IMR-90 (cell line): ENCODE results near the gene OSTC. TPM values are rescaled to one million over a fixed set of nuclear protein-coding genes. Genes with fewer than 3 reads are reported as not detected.
A peak's percentile ranks its signal among the peaks of the same experiment; 100 is the strongest.

Experiments
- ATAC-seq: fragments of 200-7000 bp; cut with Tn5 transposase; 2 replicates; pipeline ENCODE4 v1.9.1; 2020; ENCODE audit warnings: low read depth, mild to moderate bottlenecking, moderate library complexity
- BruUV-seq: library from RNA; stranded (reverse); fragments of 400-500 nt; replicated peaks from 2 replicates; lab custom pipeline; 2021; lab: Mats Ljungman, UMichigan
- CTCF ChIA-PET: fragments of 300-600 bp; formaldehyde crosslinking; extraction: SDS; loops from one replicate; lab custom pipeline; 2021; ENCODE audit warnings: antibody characterized with exemption; lab: Yijun Ruan, JAX
- POLR2A ChIA-PET: fragments of 300-600 bp; sonication (Branson Sonifier 250); formaldehyde crosslinking; loops from one replicate; lab custom pipeline; 2022; ENCODE audit warnings: antibody characterized with exemption; ENCODE audit not compliant: unreplicated experiment; lab: Charles Lee
- DNase-seq: peaks from one replicate; pipeline ENCODE4 v3.0.0; 2013
- H2AFZ ChIP-seq: replicated peaks from 2 replicates; pipeline ENCODE3; 2013; ENCODE audit warnings: low read length, mild to moderate bottlenecking; ENCODE audit not compliant: poor library complexity
- H2AK5ac ChIP-seq: 2 replicates; pipeline ENCODE4 v1.6.1; 2013; ENCODE audit warnings: low read depth, low read length, inconsistent platforms
- H2AK9ac ChIP-seq: replicated peaks from 2 replicates; pipeline ENCODE3; 2013; ENCODE audit warnings: mild to moderate bottlenecking, low read depth, low read length, moderate library complexity; ENCODE audit not compliant: poor library complexity
- H2BK120ac ChIP-seq: 2 replicates; pipeline ENCODE4 v1.6.1; 2013; ENCODE audit warnings: low read depth, low read length, inconsistent platforms
- H2BK15ac ChIP-seq: 3 replicates; pipeline ENCODE4 v1.6.1; 2013; ENCODE audit warnings: low read depth, low read length, inconsistent platforms
- H2BK20ac ChIP-seq: 2 replicates; pipeline ENCODE4 v1.6.1; 2013; ENCODE audit warnings: low read depth, mild to moderate bottlenecking, inconsistent platforms, low read length, moderate library complexity
- H2BK5ac ChIP-seq: 2 replicates; pipeline ENCODE4 v1.6.1; 2013; ENCODE audit warnings: mild to moderate bottlenecking, low read depth, low read length, inconsistent platforms; ENCODE audit not compliant: poor library complexity, severe bottlenecking
- H3K14ac ChIP-seq: replicated peaks from 2 replicates; pipeline ENCODE4 v1.6.1; 2013; ENCODE audit warnings: low read depth, low read length, inconsistent platforms
- H3K18ac ChIP-seq: 2 replicates; pipeline ENCODE4 v1.6.1; 2013; ENCODE audit warnings: low read depth, low read length, control low read depth
- H3K23ac ChIP-seq: 2 replicates; pipeline ENCODE4 v1.6.1; 2013; ENCODE audit warnings: low read depth, low read length, inconsistent platforms
- H3K27ac ChIP-seq: 2 replicates; pipeline ENCODE4 v1.5.1; 2013; ENCODE audit warnings: mild to moderate bottlenecking, control low read depth, low read length; ENCODE audit not compliant: insufficient read depth
- H3K27me3 ChIP-seq: 2 replicates; pipeline ENCODE4 v1.6.1; 2013; ENCODE audit warnings: low read length; ENCODE audit not compliant: control insufficient read depth, insufficient read depth
- H3K36me3 ChIP-seq: 2 replicates; pipeline ENCODE4 v1.6.1; 2013; ENCODE audit warnings: low read length, mixed read lengths; ENCODE audit not compliant: control insufficient read depth, insufficient read depth
- H3K4ac ChIP-seq: 2 replicates; pipeline ENCODE4 v1.6.1; 2013; ENCODE audit warnings: low read depth, low read length, inconsistent platforms
- H3K4me1 ChIP-seq: 2 replicates; pipeline ENCODE4 v1.6.1; 2013; ENCODE audit warnings: low read length, mixed read lengths; ENCODE audit not compliant: control insufficient read depth, insufficient read depth
- H3K4me2 ChIP-seq: 2 replicates; pipeline ENCODE4 v1.6.1; 2013; ENCODE audit warnings: low read depth, mild to moderate bottlenecking, control low read depth, low read length, moderate library complexity
- H3K4me3 ChIP-seq: 2 replicates; pipeline ENCODE4 v1.5.1; 2013; ENCODE audit warnings: low read depth, mild to moderate bottlenecking, control low read depth, low read length, moderate library complexity; ENCODE audit not compliant: insufficient read depth
- H3K56ac ChIP-seq: 2 replicates; pipeline ENCODE4 v1.6.1; 2013; ENCODE audit warnings: low read length, inconsistent platforms; ENCODE audit not compliant: insufficient read depth; ENCODE audit errors: extremely low read depth
- H3K79me1 ChIP-seq, 2 experiments: 2 replicates each; pipeline ENCODE4 v1.6.1; 2013; ENCODE audit warnings: low read length in 2 of 2, inconsistent platforms in 1 of 2, low read depth in 1 of 2
- H3K9ac ChIP-seq: 2 replicates; pipeline ENCODE4 v1.6.1; 2013; ENCODE audit warnings: low read depth, low read length, control low read depth
- H3K9me1 ChIP-seq: 2 replicates; pipeline ENCODE4 v1.6.1; 2013; ENCODE audit warnings: low read length, inconsistent platforms; ENCODE audit not compliant: insufficient read depth
- H3K9me3 ChIP-seq: 2 replicates; pipeline ENCODE4 v1.6.1; 2013; ENCODE audit warnings: low read length; ENCODE audit not compliant: control insufficient read depth, insufficient read depth
- H4K20me1 ChIP-seq: 2 replicates; pipeline ENCODE4 v1.6.1; 2013; ENCODE audit warnings: low read length, inconsistent platforms; ENCODE audit not compliant: insufficient read depth
- H4K5ac ChIP-seq: 2 replicates; pipeline ENCODE4 v1.6.1; 2013; ENCODE audit warnings: mild to moderate bottlenecking, low read depth, low read length, control low read depth
- H4K8ac ChIP-seq, 2 experiments: 2 replicates each; pipeline ENCODE4 v1.6.1; 2013; ENCODE audit warnings: low read depth in 2 of 2, low read length in 2 of 2, control low read depth in 1 of 2, inconsistent platforms in 1 of 2
- H4K91ac ChIP-seq: 2 replicates; pipeline ENCODE4 v1.6.1; 2013; ENCODE audit warnings: low read depth, low read length, inconsistent platforms; ENCODE audit not compliant: insufficient read depth
- BHLHE40 ChIP-seq: fragments of 150-350 bp; IDR thresholded peaks from 2 replicates; pipeline ENCODE4 v1.6.1; 2016; ENCODE audit warnings: mild to moderate bottlenecking, low read depth, low read length
- CEBPB ChIP-seq: IDR thresholded peaks from 2 replicates; pipeline ENCODE4 v1.6.1; 2012; ENCODE audit warnings: low read depth, low read length, improper control_type of control experiment
- CHD1 ChIP-seq: IDR thresholded peaks from 2 replicates; pipeline ENCODE4 v1.6.1; 2012; ENCODE audit warnings: low read depth, low read length, improper control_type of control experiment
- CTCF ChIP-seq: conservative IDR thresholded peaks from 2 replicates; pipeline ENCODE4 v1.5.1; 2012; ENCODE audit warnings: mild to moderate bottlenecking, low read depth, low read length, improper control_type of control experiment
- ELK1 ChIP-seq: fragments of 150-350 bp; IDR thresholded peaks from 2 replicates; pipeline ENCODE4 v1.6.1; 2016; ENCODE audit warnings: low read depth, mild to moderate bottlenecking, low read length, moderate library complexity, borderline replicate concordance
- MAZ ChIP-seq: IDR thresholded peaks from 2 replicates; pipeline ENCODE4 v1.6.1; 2012; ENCODE audit warnings: low read depth, mild to moderate bottlenecking, low read length, improper control_type of control experiment, moderate library complexity, borderline replicate concordance
- MXI1 ChIP-seq: IDR thresholded peaks from 2 replicates; pipeline ENCODE4 v1.6.1; 2012; ENCODE audit warnings: low read depth, mild to moderate bottlenecking, low read length, moderate library complexity, borderline replicate concordance
- NFE2L2 ChIP-seq: fragments of 150-350 bp; IDR thresholded peaks from 2 replicates; pipeline ENCODE4 v1.6.1; 2016; ENCODE audit warnings: low read depth, mild to moderate bottlenecking, low read length
- POLR2A ChIP-seq: IDR thresholded peaks from 2 replicates; pipeline ENCODE4 v1.6.1; 2012; ENCODE audit warnings: mild to moderate bottlenecking, low read depth, low read length
- RAD21 ChIP-seq: IDR thresholded peaks from 2 replicates; pipeline ENCODE4 v1.6.1; 2012; ENCODE audit warnings: low read length, improper control_type of control experiment
- RFX5 ChIP-seq: IDR thresholded peaks from 2 replicates; pipeline ENCODE4 v1.8.0; 2012; ENCODE audit warnings: low read depth, mild to moderate bottlenecking, low read length, moderate library complexity
- USF2 ChIP-seq: fragments of 150-350 bp; IDR thresholded peaks from 2 replicates; pipeline ENCODE4 v1.6.1; 2017; ENCODE audit warnings: mild to moderate bottlenecking, antibody characterized with exemption, low read length, low read depth
- WGBS, 2 experiments: methylation state at CpG; one replicate each; pipeline versions ENCODE4 v1.1.5 to v1.1.7; 2013; ENCODE audit warnings: missing lambda C conversion rate in 2 of 2; ENCODE audit not compliant: insufficient read length in 1 of 2; ENCODE audit errors: extremely low coverage in 2 of 2; 5-methylcytosine and 5-hydroxymethylcytosine counted together
- dilution Hi-C: fragments of 300-500 bp; cut with HindIII; formaldehyde crosslinking; loops from one replicate; pipeline ENCODE4 v1.14.3; 2018; ENCODE audit warnings: low sequenced_read_pairs; ENCODE audit not compliant: unreplicated experiment
- in situ Hi-C: fragments of 300-500 bp; cut with MboI; formaldehyde crosslinking; loops from 3 replicates; pipeline ENCODE4 v1.14.3; 2019; ENCODE audit warnings: low sequenced_read_pairs, inconsistent platforms, mixed read lengths
- intact Hi-C: fragments of 100-400 bp; cut with micrococcal nuclease; formaldehyde crosslinking; loops from 2 replicates; pipeline ENCODE4 v1.10.0; 2022
- polyA plus RNA-seq, 3 experiments: library from polyadenylated mRNA; depleted of rRNA; stranded (reverse); fragments of >200 nt; gene quantifications; 2 replicates each; pipeline ENCODE4 v1.2.3, GENCODE V29; 2012; ENCODE audit warnings: low replicate concordance in 1 of 3
- total RNA-seq: library from RNA; depleted of rRNA; stranded (reverse); fragments of >200 nt; gene quantifications from 2 replicates; pipeline ENCODE4 v1.2.3, GENCODE V29; 2012

The OSTC gene
- total and polyA plus RNA-seq, 2 of the 4 experiments (the other 2 are of a cell fraction), result 173 to 13,576 TPM

- Histone ChIP-seq H2BK20ac (no peak overlapping the region), H3K9ac (no peak overlapping the region), H2BK15ac (no peak overlapping the region), H3K4me1 (no peaks in the 10 kb centered on the region), H3K79me1 (peaks cover 0 to 23% of the 10 kb centered on the region in 2 experiments; a peak in 2 of 4 replicates), H3K9me1 (no peaks in the 10 kb centered on the region), H3K27ac (no peak overlapping the region), H3K4me3 (peak overlapping the region; percentile 15; the same call in 1 of the 2 replicates), H3K14ac (no peak overlapping the region), H3K27me3 (no peaks in the 10 kb centered on the region), H4K20me1 (peaks cover 8% of the 10 kb centered on the region; the same call in 1 of the 2 replicates), H3K4me2 (peak overlapping the region; percentile 76), H2BK5ac (no peak overlapping the region), H4K8ac (peak overlapping the region in 1 of 2 experiments; percentile 26; a peak in 1 of 4 replicates), H4K91ac (no peak overlapping the region), H2AK5ac (no peak overlapping the region), H2BK120ac (no peak overlapping the region), H4K5ac (no peak overlapping the region), H3K36me3 (no peaks in the 10 kb centered on the region), H3K4ac (no peak overlapping the region), H3K23ac (no peak overlapping the region), H2AFZ (no peak overlapping the region), H3K18ac (no peak overlapping the region), H3K9me3 (no peaks in the 10 kb centered on the region), H3K56ac (no peak overlapping the region), H2AK9ac (no peak overlapping the region)
- TF ChIP-seq NFE2L2 (no peak), CTCF (no peak), CEBPB (no peak), ELK1 (no peak), MXI1 (no peak), MAZ (no peak), USF2 (no peak), RAD21 (no peak), CHD1 (no peak), BHLHE40 (no peak), RFX5 (no peak), POLR2A (no peak)
- ChIA-PET CTCF (no interaction called here), POLR2A (interaction anchor here (0.6 kb wide), 2 partner anchors 37 to 659 kb away, joined by 3 to 4 read pairs; no protein-coding TSS in a partner anchor)
- ATAC-seq (peak; percentile 12), DNase-seq (no peak)
- in situ Hi-C loops, result no loop called here
- intact Hi-C loops, result no loop called here
- BruUV-seq, result no TSS peak
- dilution Hi-C loops, result no loop called here
- WGBS, 2 experiments, result no CpG with 5 or more reads among the region's 6 CpGs
These were observed 562 bp upstream of the OSTC start for GRCh38 chr4:108649863-108650211.
